GM21381 (cell line): ENCODE results near the gene ZNF195.
"Not testable (repeated sequence)": the region's sequence is repeated elsewhere in the genome, so short reads cannot be mapped to it uniquely, and the experiment has no call there.

Source experiments
- ATAC-seq: cut with Tn5 transposase; IDR thresholded peaks from one replicate; pipeline ENCODE4 v1.9.1; 2021; ENCODE audit warnings: mild to moderate bottlenecking, moderate library complexity; ENCODE audit not compliant: unreplicated experiment

The ZNF195 gene

GRCh38 chr11:3356858-3357257, 22.1 kb downstream of the ZNF195 start:
- no peak for ATAC-seq

GRCh38 chr11:3353066-3353465, 25.9 kb downstream of the ZNF195 start:
- ATAC-seq = no peak

- no peak for ATAC-seq
These were observed 31.8 kb downstream of the ZNF195 start for GRCh38 chr11:3347127-3347526.

GRCh38 chr11:3346587-3346986, 32.4 kb downstream of the ZNF195 start:
- ATAC-seq = no peak

GRCh38 chr11:3345736-3346135, 33.2 kb downstream of the ZNF195 start:
- no peak for ATAC-seq

- no peak for ATAC-seq
These were observed 34.4 kb downstream of the ZNF195 start for GRCh38 chr11:3344327-3345174.

GRCh38 chr11:3342709-3343108, 36.2 kb downstream of the ZNF195 start:
- no peak for ATAC-seq

- ATAC-seq = no peak
These were observed 37.6 kb downstream of the ZNF195 start for GRCh38 chr11:3341298-3341697.

GRCh38 chr11:3340025-3340424, 38.9 kb downstream of the ZNF195 start:
- ATAC-seq = no peak

GRCh38 chr11:3339340-3339624, 39.7 kb downstream of the ZNF195 start:
- no peak for ATAC-seq

- ATAC-seq = no peak
These were observed 40.2 kb downstream of the ZNF195 start for GRCh38 chr11:3338569-3339339.

GRCh38 chr11:3336420-3336819, 42.5 kb downstream of the ZNF195 start:
- not testable (repeated sequence) for ATAC-seq

GRCh38 chr11:3333157-3333556, 45.8 kb downstream of the ZNF195 start:
- ATAC-seq = not testable (repeated sequence)

GRCh38 chr11:3331078-3331477, 47.9 kb downstream of the ZNF195 start:
- ATAC-seq = not testable (repeated sequence)

GRCh38 chr11:3330064-3330463, 48.9 kb downstream of the ZNF195 start:
- not testable (repeated sequence) for ATAC-seq

GRCh38 chr11:3328503-3328902, 50.4 kb downstream of the ZNF195 start:
- not testable (repeated sequence) for ATAC-seq

GRCh38 chr11:3326450-3326849, 52.5 kb downstream of the ZNF195 start:
- not testable (repeated sequence) for ATAC-seq

- ATAC-seq = not testable (repeated sequence)
These were observed 54.2 kb downstream of the ZNF195 start for GRCh38 chr11:3324724-3325123.
